ENCODE data around the gene RAET1L.

The RAET1L gene

DNA sequence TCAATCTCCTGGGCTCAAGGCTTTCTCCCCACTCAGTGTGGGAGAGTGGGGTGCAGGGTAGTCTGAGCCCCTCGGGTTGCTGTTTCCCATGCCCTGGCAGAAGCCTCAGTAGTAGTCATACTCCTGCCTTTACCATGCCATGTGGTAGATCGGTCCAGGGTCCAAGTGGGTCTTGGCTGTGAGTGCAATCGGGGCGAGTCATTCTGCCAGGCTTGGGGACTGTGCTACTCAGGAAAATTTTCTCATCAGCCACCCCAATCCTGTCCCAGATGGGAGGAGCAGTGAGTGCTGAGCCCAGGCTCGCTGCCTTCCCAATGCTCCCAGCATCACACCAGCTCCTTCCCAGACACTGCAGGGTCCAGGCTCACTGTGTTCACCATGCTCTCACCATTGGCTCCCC lies 10.7 kb upstream of the RAET1L start:
- DNase-seq (ENCODE audit: low read depth): no peak
- TF ChIP-seq CTCF (IDR thresholded peaks at IDR 0.05; ENCODE audit: control insufficient read depth, extremely low read depth, insufficient read depth): no peak
- H3K4me3 ChIP-seq (ENCODE audit: low read depth, low read length): no peak overlapping the region

DNA sequence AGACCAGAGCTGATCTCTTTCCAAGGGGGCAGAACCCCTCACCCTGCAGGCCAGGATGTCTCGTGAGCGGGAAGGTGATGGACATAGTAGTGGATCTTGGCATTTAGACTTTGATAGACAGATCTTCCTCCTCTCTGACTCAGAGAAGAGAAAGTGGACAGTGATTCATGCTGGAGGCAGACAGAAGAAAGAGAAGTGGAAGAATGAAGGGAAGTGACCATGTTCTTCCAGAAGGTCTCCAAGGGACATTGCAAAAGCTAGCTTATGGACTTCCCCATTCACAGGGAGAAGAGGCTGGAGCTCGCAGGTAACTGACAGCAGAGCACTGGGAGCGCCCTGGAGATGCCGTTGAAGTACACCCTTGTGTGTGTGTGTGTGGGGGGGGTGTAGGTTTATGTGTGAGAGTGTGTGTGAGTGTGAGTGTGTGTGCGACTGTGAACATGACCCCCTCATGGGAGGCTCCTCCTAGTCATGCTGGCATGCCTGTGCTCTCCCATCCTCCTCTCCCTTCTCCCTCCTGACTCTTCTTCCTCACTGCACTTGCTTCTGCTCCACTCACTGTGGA lies 8.0 kb upstream of the RAET1L start:
- DNase-seq (ENCODE audit: low read depth): no peak
- H3K4me3 ChIP-seq (ENCODE audit: low read depth, low read length): no peak overlapping the region

GRCh38 chr6:150032598-150032997 lies 7.3 kb upstream of the RAET1L start:
- TF ChIP-seq CTCF (IDR thresholded peaks at IDR 0.05; ENCODE audit: control insufficient read depth, extremely low read depth, insufficient read depth): no peak
- no peak for DNase-seq (ENCODE audit: low read depth)
- no peak overlapping the region for H3K4me3 ChIP-seq (ENCODE audit: low read depth, low read length)

More for the DNA sequence above, 8.0 kb upstream of the RAET1L start:
- no peak for TF ChIP-seq CTCF (IDR thresholded peaks at IDR 0.05; ENCODE audit: control insufficient read depth, extremely low read depth, insufficient read depth)

DNA sequence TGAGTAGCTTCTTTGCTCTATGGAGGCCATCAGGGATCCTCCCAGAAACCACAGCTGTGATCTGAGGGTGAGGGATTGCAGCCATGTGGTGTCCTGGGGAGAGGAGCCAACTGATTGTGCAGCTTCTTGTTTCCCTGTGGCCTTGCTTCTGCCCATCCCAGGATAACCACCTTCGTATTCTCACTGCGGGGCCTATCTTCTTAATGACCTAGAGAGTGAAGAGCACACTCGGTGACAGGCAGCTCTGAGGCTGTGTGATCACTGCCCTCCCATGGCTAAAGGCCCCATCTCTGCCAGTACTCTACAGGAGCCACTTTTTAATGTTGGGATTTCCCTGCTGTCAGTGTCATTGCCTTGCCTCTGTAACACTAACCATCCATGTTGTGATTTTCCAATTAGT lies 5.3 kb upstream of the RAET1L start:
- H3K4me3 ChIP-seq (ENCODE audit: low read depth, low read length): no peak overlapping the region
- TF ChIP-seq CTCF (IDR thresholded peaks at IDR 0.05; ENCODE audit: control insufficient read depth, extremely low read depth, insufficient read depth): no peak
- DNase-seq (ENCODE audit: low read depth): no peak

DNA sequence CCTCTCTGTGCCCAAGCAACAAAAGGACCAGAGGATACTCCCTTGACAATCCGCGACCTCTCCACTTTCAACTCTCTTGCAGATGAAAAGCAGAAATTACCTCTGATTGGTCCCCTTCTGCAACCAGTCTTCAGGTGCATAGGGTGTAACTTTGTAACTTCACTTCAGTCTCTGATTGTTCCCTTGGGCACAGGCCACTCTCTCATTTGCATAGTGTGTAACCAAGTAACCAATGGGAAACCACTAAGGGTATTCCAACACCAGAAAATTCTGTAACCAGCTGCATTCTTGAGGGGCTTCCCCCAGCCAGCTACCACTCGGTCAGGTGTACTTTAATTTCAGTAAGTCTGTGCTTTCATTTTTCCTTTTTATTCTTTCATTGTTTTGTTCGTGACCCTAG lies 4.4 kb upstream of the RAET1L start:
- no peak overlapping the region for H3K4me3 ChIP-seq (ENCODE audit: low read depth, low read length)
- no peak for DNase-seq (ENCODE audit: low read depth)
- no peak for TF ChIP-seq CTCF (IDR thresholded peaks at IDR 0.05; ENCODE audit: control insufficient read depth, extremely low read depth, insufficient read depth)

DNA sequence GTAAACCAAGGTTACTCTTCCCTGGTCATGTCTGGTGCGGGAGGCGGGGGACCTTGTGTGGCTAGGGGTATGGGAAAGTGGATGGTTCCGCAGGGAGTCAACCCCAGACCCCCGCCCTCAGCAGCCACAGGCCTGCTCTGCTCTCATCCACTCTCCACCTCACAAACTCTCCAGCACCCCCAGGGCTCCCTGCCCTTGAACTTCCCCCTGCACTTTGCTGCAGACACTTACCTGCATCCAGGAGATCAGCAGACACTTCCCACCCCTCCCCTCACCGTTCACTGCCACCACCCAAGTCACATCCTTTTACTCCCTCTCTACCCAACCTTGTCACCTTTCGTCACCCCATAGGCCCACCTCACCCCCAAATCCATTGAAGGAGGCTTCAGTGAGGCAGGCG lies 3.9 kb upstream of the RAET1L start:
- no peak for DNase-seq (ENCODE audit: low read depth)
- no peak overlapping the region for H3K4me3 ChIP-seq (ENCODE audit: low read depth, low read length)
- no peak for TF ChIP-seq CTCF (IDR thresholded peaks at IDR 0.05; ENCODE audit: control insufficient read depth, extremely low read depth, insufficient read depth)

GRCh38 chr6:150028799-150029198 lies 3.5 kb upstream of the RAET1L start:
- TF ChIP-seq CTCF (IDR thresholded peaks at IDR 0.05; ENCODE audit: control insufficient read depth, extremely low read depth, insufficient read depth): no peak
- no peak overlapping the region for H3K4me3 ChIP-seq (ENCODE audit: low read depth, low read length)
- no peak for DNase-seq (ENCODE audit: low read depth)
